ENCODE measurements around the gene VMO1. TPM values are rescaled to one million over a fixed set of nuclear protein-coding genes. Genes with fewer than 3 reads are reported as not detected.

VMO1 gene
- total RNA-seq, 2 donors from 2014 or later = 0.75 to 1.0 TPM

DNA sequence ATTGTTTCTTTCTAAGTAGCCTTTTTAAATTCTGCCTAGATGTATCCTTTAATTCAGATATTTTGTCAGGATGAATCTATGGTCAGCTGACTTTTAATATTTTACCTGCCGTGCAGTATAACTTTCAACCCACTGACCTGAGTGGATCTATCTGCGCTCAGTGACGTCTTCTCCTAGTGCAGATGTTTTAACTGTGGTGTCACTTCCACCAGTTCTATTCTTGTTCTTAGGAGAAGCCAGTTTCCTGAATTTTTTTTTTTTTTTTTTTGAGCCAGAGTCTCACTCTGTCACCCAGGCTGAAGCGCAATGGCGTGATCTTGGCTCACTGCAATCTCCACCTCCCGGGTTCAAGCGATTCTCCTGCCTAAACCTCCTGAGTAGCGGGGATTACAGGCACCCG, 19.4 kb downstream of the VMO1 start:
- WGBS, 2 experiments (ENCODE audit: insufficient coverage in 1 of 2, insufficient read length in 1 of 2) = 95 to 100% methylated on average over 6 to 9 of the region's 9 CpGs
- Mint-ChIP-seq H3K27ac (no peak overlapping the region), H3K9me3 (no peaks in the 10 kb centered on the region), H3K4me3 (no peak overlapping the region), H3K27me3 (ENCODE audit: insufficient read depth) (peaks cover 8% of the 10 kb centered on the region), H3K4me1 (no peaks in the 10 kb centered on the region), H3K36me3 (ENCODE audit: low read depth) (no peaks in the 10 kb centered on the region)
- H3K9ac ChIP-seq (ENCODE audit: extremely low read depth, low read length, poor library complexity, severe bottlenecking) = no peak overlapping the region
- no peak overlapping the region for H3K27ac ChIP-seq (ENCODE audit: low read depth, low read length)
- H3K4me1 ChIP-seq (ENCODE audit: control insufficient read depth, insufficient read depth, low read length) = no peaks in the 10 kb centered on the region
- no peaks in the 10 kb centered on the region for H3K9me3 ChIP-seq (ENCODE audit: control insufficient read depth, low read length)
- no peak overlapping the region for H3K4me3 ChIP-seq (ENCODE audit: low read length)
- no peaks in the 10 kb centered on the region for H3K27me3 ChIP-seq (ENCODE audit: control insufficient read depth, insufficient read depth, low read length, poor library complexity, severe bottlenecking)
- TF ChIP-seq, protein P1, sequence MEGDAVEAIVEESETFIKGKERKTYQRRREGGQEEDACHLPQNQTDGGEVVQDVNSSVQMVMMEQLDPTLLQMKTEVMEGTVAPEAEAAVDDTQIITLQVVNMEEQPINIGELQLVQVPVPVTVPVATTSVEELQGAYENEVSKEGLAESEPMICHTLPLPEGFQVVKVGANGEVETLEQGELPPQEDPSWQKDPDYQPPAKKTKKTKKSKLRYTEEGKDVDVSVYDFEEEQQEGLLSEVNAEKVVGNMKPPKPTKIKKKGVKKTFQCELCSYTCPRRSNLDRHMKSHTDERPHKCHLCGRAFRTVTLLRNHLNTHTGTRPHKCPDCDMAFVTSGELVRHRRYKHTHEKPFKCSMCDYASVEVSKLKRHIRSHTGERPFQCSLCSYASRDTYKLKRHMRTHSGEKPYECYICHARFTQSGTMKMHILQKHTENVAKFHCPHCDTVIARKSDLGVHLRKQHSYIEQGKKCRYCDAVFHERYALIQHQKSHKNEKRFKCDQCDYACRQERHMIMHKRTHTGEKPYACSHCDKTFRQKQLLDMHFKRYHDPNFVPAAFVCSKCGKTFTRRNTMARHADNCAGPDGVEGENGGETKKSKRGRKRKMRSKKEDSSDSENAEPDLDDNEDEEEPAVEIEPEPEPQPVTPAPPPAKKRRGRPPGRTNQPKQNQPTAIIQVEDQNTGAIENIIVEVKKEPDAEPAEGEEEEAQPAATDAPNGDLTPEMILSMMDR (conservative IDR thresholded peaks at IDR 0.05) = no peak
- H3K36me3 ChIP-seq (ENCODE audit: control insufficient read depth, insufficient read depth, low read length) = no peaks in the 10 kb centered on the region
- DNase-seq = no peak

DNA sequence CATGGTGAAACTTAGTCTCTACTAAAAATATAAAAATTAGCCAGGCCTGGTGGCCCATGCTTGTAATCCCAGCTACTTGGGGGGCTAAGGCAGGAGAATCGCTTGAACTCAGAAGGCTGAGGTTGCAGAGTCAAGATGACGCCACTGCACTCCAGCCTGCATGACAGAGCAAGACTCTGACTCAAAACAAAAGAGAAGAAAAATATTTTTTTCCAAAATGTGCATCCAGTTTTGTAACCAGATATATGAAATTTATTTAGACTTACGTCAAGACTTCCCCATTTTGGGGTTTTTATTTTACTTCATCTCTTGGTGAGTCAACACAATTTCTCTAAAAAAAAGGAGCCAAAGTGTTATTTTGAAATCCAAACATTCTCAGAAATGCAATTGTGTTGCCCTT, 20.0 kb downstream of the VMO1 start:
- Mint-ChIP-seq H3K4me1 (no peaks in the 10 kb centered on the region), H3K4me3 (no peak overlapping the region), H3K27ac (no peak overlapping the region), H3K36me3 (ENCODE audit: low read depth) (no peaks in the 10 kb centered on the region), H3K27me3 (ENCODE audit: insufficient read depth) (peaks cover 6% of the 10 kb centered on the region), H3K9me3 (no peaks in the 10 kb centered on the region)
- TF ChIP-seq, protein P1 (conservative IDR thresholded peaks at IDR 0.05) = no peak
- Histone ChIP-seq H3K4me1 (ENCODE audit: control insufficient read depth, insufficient read depth, low read length) (no peaks in the 10 kb centered on the region), H3K9ac (ENCODE audit: extremely low read depth, low read length, poor library complexity, severe bottlenecking) (no peak overlapping the region), H3K36me3 (ENCODE audit: control insufficient read depth, insufficient read depth, low read length) (no peaks in the 10 kb centered on the region), H3K27me3 (ENCODE audit: control insufficient read depth, insufficient read depth, low read length, poor library complexity, severe bottlenecking) (no peaks in the 10 kb centered on the region), H3K27ac (ENCODE audit: low read depth, low read length) (no peak overlapping the region), H3K9me3 (ENCODE audit: control insufficient read depth, low read length) (no peaks in the 10 kb centered on the region), H3K4me3 (ENCODE audit: low read length) (no peak overlapping the region)
- no peak for DNase-seq
- 86 to 91% methylated on average over 3 of the region's 3 CpGs for WGBS, 2 experiments (ENCODE audit: insufficient coverage in 1 of 2, insufficient read length in 1 of 2)

DNA sequence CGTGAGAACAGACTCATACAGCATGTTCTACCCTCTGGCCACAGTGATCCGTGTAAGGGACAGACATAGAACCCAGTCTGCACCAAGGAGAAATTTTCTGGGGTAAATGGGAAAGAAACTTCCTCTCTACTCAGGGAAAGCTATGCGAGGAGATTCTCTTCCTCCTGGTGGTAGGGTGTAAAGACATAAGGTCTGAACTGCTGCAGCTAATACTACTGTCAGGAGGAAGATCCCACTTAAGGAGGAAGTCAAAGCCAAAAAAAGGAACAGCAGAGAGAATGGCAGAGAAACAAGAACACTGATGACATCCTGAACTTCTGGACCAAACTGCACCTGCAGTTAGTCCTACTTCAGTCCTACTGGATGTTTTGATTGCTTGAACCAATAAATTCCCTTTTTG, 21.6 kb downstream of the VMO1 start:
- no peak overlapping the region for H3K27ac Mint-ChIP-seq
- Histone ChIP-seq H3K9me3 (ENCODE audit: control insufficient read depth, low read length) (no peaks in the 10 kb centered on the region), H3K27ac (ENCODE audit: low read depth, low read length) (no peak overlapping the region), H3K27me3 (ENCODE audit: control insufficient read depth, insufficient read depth, low read length, poor library complexity, severe bottlenecking) (no peaks in the 10 kb centered on the region), H3K9ac (ENCODE audit: extremely low read depth, low read length, poor library complexity, severe bottlenecking) (no peak overlapping the region), H3K4me1 (ENCODE audit: control insufficient read depth, insufficient read depth, low read length) (no peaks in the 10 kb centered on the region), H3K36me3 (ENCODE audit: control insufficient read depth, insufficient read depth, low read length) (no peaks in the 10 kb centered on the region), H3K4me3 (ENCODE audit: low read length) (no peak overlapping the region)
- no peaks in the 10 kb centered on the region for H3K9me3 Mint-ChIP-seq
- no peak overlapping the region for H3K4me3 Mint-ChIP-seq
- H3K27me3 Mint-ChIP-seq (ENCODE audit: insufficient read depth) = peaks cover 6% of the 10 kb centered on the region
- TF ChIP-seq, protein P1 (conservative IDR thresholded peaks at IDR 0.05) = no peak
- no peaks in the 10 kb centered on the region for H3K36me3 Mint-ChIP-seq (ENCODE audit: low read depth)
- H3K4me1 Mint-ChIP-seq = no peaks in the 10 kb centered on the region
- WGBS, 2 experiments (ENCODE audit: insufficient coverage in 1 of 2, insufficient read length in 1 of 2) = 75 to 86% methylated on average over 2 to 3 of the region's 3 CpGs
- DNase-seq = no peak

Measured in endodermal cell (in vitro differentiated cells).